G401 (cell line): Measurements from ENCODE around the gene ASPSCR1. TPM values are rescaled to one million over a fixed set of nuclear protein-coding genes. Genes with fewer than 3 reads are reported as not detected.
A peak's percentile ranks its signal among the peaks of the same experiment; 100 is the strongest.
"Not testable (repeated sequence)": the region's sequence is repeated elsewhere in the genome, so short reads cannot be mapped to it uniquely, and the experiment has no call there.

Experiments used
- DNase-seq: peaks from one replicate; pipeline ENCODE4 v3.0.0-alpha.2; 2015; ENCODE audit warnings: low spot score
- in situ Hi-C: cut with HindIII; loops from 2 replicates; pipeline ENCODE4 v1.10.0; 2016; ENCODE audit warnings: low sequenced_read_pairs, mixed read lengths
- total RNA-seq: library from RNA; depleted of rRNA; stranded (reverse); fragments of >200 nt; shearing (Covaris generic); gene quantifications from 2 replicates; pipeline ENCODE4 v1.2.3, GENCODE V29; 2014

The ASPSCR1 gene
- total RNA-seq, 1 experiment from 2014 or later: 42.0 TPM

- peak; percentile 83 for DNase-seq
- in situ Hi-C loops: no loop called here
Measured at GRCh38 chr17:82030470-82031302, 53.3 kb downstream of the ASPSCR1 start.

- in situ Hi-C loops: no loop called here
- DNase-seq: no peak
Measured at GRCh38 chr17:82031303-82031884, 54.0 kb downstream of the ASPSCR1 start, which contains the start of gene RAC3. RAC3 (plus strand) TSS chr17:82031678; CDS start chr17:82031762, 84 bp downstream.

- in situ Hi-C loops: no loop called here
- DNase-seq: no peak
Measured at GRCh38 chr17:82031885-82032627, 54.6 kb downstream of the ASPSCR1 start.

- in situ Hi-C loops: no loop called here
Measured at GRCh38 chr17:82033359-82034085, 56.1 kb downstream of the ASPSCR1 start.

DNA sequence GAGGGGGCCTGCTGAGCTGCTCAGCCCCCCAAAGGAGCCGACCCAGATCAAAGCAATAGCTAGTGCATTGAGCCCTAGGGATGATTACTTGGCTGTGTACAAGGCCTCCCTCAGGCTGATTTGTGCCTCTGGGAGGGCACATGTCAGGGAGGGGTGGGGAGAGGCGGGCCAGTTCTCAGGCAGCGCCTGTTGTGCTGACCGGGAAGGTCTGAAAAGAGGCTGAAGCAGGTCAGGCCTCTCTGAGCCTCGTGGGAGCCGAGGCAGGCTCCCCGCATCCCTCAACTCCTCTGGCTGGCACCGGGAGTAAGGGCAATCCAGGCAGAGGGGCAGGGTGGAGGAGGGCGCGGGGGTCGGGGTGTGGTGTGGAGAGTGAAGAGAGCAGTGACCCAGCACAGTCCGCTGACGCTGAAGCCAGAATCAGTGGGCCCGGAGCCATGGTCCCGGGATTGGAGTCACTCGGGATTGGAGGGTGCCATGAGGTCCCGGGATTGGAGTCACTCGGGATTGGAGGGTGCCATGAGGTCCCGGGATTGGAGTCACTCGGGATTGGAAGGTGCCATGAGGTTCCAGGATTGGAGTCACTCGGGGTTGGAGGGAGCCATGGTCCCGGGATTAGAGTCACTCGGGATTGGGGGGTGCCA lies 57.1 kb downstream of the ASPSCR1 start:
- in situ Hi-C loops: no loop called here
- no peak for DNase-seq

More at GRCh38 chr17:82033359-82034085, 56.1 kb downstream of the ASPSCR1 start:
- DNase-seq: no peak

DNA sequence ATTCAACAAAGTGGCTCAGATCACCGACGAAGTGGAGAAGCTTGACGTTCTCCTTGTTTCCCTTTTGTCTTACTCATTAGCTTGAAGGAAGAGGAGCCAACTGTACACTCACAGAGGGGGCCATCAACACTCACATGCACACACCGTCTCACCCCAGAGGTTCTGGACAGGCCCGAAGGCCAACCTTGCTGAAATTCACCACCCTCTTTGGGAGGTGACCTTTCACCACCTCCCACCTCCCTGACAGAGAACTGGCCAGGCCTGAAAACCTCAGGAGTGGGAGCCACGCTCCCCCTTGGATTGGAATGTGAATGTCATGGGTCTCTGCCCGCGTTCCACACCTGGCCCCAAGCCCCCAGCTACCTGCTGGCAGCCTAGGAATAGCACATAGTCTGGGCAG lies 58.1 kb downstream of the ASPSCR1 start:
- no peak for DNase-seq
- in situ Hi-C loops: no loop called here

- DNase-seq: no peak
- in situ Hi-C loops: no loop called here
Measured at GRCh38 chr17:82035956-82036633, 58.7 kb downstream of the ASPSCR1 start.

DNA sequence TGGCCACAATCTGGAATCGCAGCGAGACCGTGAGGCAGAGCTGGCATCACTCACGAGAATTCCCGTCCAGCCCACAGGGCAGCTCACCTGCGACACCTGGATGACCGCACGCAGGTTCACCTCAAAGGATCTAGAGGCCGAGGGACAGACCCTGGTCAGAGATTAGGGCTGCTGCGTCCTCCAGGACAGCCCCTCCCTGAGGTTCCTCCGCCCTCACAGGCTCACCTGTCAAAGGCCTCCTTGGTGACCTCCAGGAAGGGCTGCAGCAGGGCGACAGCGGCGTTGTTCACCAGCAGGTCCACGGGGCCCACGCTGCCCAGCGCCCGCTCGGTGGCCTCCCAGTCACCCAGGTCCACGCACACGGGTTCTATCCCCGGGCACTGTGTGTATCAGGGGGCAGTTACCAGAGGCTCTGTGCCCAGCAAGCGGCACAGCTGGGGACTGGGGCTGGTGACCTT lies 59.2 kb downstream of the ASPSCR1 start:
- DNase-seq: no peak
- in situ Hi-C loops: no loop called here

- in situ Hi-C loops: no loop called here
- DNase-seq: peak; percentile 98
Measured at GRCh38 chr17:82037092-82037888, 59.9 kb downstream of the ASPSCR1 start, which contains the start of gene DCXR. DCXR (minus strand) TSS chr17:82037697; CDS start chr17:82037682, 15 bp downstream.

DNA sequence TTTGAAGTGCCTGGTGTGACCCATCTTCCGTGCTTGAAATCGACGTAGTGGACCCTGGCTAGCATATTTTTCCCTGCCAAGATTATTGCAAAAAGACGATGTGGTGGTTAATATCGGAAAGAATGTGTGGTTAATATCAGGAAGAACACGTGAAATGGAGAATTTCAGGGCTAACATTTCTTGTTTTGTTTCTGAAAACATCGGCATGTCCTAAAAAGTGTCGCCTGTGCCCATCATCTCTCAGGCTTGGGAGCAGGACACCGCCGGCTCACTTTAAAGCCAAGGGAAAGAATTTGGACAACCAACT lies 60.4 kb downstream of the ASPSCR1 start:
- in situ Hi-C loops: no loop called here
- DNase-seq: no peak

DNA sequence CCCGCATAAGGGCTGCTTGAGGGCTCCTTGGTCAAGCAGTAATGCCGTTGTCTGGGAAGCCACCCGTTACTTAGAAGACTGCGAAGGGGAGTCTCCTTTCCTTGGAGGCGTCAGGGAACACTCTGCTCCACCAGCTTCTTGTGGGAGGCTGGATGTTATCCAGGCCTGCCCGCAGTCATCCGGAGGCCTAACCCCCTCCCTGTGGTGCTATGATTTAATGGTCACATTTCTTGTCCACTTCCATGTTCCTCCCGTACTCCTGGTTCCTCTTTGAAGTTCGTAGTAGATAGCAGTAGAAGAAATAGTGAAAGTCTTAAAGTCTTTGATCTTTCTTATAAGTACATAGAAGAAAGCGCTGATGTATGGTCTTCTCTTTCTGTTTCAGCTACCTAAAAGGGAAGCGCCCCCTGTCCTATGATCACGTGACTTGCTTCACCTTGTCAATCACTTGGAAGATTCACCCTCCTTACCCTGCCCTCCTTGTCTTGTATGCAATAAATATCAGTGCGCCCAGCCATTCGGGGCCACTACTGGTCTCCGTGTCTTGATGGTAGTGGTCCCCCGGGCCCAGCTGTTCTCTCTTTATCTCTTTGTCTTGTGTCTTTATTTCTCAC lies 61.5 kb downstream of the ASPSCR1 start:
- in situ Hi-C loops, DNase-seq: not testable (repeated sequence)

GRCh38 chr17:82039695-82040299 lies 62.4 kb downstream of the ASPSCR1 start:
- in situ Hi-C loops: no loop called here
- DNase-seq: no peak

DNA sequence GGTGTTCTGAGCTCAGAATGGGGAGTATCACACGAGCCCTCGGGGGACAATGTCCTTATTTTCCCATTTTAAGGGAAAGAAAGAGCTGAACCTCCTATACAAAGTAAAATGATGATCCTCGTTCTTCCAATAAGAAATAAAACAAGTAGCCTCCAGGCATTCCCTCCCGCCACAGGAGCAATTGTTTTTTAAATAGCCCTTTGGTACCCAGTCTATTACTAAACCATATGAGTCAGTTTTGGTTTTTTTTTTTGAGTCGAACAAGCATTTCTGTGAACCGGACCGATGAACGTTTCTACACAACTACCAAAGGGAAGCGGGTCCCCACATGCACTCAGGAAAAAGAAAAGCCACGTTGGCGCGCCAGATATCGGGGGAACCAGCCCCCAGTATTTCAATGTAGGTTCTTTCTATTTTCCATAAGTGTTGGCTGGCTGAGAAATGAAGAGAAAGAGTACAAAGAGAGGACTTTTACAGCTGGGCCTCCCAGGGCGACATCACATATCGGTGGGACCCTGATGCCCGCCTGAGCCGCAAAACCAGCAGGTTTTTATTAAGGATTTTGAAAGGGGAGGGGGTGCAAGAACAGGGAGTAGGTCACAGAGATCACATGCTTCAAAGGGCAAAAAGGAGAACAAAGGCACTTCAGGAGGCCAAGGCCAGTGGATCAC lies 63.9 kb downstream of the ASPSCR1 start:
- in situ Hi-C loops: no loop called here
- DNase-seq: no peak

DNA sequence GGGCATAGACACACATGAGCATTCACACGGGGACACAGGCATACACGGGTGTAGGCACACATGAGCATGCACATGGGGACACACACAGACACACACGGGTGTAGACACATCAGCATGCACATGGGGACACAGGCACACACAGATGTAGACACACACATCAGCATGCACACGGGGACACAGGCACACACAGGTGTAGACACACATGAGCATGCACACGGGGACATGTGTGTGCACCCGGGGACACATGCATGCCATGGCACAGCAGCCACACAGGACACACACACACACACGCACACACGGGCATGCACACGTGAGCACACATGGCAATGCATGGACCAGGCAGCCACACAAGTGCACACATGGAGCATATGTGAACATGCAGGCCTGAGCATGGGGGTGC lies 65.2 kb downstream of the ASPSCR1 start:
- in situ Hi-C loops: no loop called here

DNA sequence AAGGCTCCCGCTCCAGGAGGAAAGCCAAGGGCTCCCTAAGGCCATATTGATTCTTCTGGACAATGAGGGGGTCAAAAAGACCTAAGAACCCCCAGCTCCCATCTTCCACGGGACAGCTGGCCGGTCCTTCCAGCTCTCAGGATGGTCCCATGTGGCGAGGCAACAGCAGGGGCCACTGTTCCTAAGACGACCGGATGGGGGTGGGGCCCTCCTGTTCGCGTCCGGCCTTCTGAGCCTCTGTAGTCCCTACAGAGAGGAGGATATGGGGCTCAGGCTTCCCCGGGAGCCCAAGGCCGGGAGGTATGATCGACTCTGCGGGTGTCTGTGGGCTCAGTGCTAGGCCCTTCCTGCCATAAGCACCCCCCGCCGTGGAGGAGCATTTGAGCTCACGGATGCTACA lies 66.1 kb downstream of the ASPSCR1 start:
- no peak for DNase-seq

More for the DNA sequence above, 65.2 kb downstream of the ASPSCR1 start:
- no peak for DNase-seq

DNA sequence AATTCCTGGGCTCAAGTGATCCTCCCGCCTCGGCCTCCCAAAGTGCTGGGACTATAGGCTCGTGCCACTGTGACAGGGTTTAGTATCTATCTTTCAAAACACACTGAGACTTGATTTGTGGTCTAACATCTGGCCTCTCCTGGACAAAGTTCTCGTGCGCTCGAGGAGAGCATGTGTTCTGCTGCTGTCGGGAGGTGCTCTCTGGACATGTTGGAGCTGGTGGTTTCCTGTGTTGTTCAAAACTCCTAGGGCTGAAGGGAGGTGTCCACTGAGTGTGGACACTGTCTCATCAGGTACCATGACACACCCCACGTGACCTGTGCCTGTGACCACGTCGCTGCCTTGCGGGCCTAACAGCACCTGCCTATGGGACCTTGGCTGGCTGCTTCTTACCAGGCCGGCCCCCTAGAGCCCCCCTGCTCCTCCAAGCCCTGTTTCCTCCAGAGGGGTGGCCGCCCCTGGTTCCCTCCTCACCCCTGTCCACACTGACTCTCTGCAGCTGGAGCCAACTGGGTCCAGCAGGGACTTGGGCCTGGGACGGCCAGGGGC lies 68.6 kb downstream of the ASPSCR1 start:
- in situ Hi-C loops: no loop called here
- DNase-seq: no peak

More for the DNA sequence above, 66.1 kb downstream of the ASPSCR1 start:
- in situ Hi-C loops: no loop called here
